NB4 (cell line): ENCODE results near the gene ARL4A.

ENCODE experiments used
- DNase-seq: peaks from one replicate; pipeline ENCODE4 v3.0.0; 2010; ENCODE audit warnings: low read depth
- H3K4me3 ChIP-seq: one replicate; pipeline ENCODE4 v1.5.1; 2011; ENCODE audit warnings: mild to moderate bottlenecking, low read depth, low read length, moderate library complexity
- MYC ChIP-seq: IDR thresholded peaks from 2 replicates; pipeline ENCODE4 v1.6.1; 2011; ENCODE audit warnings: low read depth, low read length
- POLR2A ChIP-seq: IDR thresholded peaks from 2 replicates; pipeline ENCODE4 v1.6.1; 2011; ENCODE audit warnings: mild to moderate bottlenecking; ENCODE audit not compliant: insufficient read length; ENCODE audit errors: extremely low read depth
- TF ChIP-seq, protein P1 (sequence below): IDR thresholded peaks from one replicate; pipeline ENCODE4 v1.5.1; 2012; ENCODE audit warnings: low read depth, low read length
- TF ChIP-seq, protein P2 (sequence below): IDR thresholded peaks from 2 replicates; pipeline ENCODE4 v1.6.1; 2011; ENCODE audit warnings: low read depth, low read length

ARL4A gene

DNA sequence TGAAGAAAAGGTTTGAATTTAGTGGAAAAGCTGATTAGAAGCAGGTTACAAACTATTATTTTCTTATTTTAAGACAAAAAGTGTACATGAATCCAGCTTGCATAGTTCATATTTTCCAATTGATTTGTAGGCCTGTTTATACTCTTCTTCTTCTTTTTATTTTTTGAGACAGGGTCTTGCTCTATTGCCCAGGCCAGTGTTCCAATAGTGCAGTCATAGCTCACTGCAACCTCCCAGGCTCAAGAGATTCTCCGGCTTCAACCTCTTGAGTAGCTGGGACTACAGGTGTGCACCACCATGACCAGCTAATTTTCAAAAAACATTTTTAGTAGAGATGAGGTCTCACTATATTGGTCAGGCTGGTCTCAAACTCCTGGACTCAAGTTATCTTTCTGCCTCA is 45.0 kb downstream of the ARL4A start:
- TF ChIP-seq, protein P1, sequence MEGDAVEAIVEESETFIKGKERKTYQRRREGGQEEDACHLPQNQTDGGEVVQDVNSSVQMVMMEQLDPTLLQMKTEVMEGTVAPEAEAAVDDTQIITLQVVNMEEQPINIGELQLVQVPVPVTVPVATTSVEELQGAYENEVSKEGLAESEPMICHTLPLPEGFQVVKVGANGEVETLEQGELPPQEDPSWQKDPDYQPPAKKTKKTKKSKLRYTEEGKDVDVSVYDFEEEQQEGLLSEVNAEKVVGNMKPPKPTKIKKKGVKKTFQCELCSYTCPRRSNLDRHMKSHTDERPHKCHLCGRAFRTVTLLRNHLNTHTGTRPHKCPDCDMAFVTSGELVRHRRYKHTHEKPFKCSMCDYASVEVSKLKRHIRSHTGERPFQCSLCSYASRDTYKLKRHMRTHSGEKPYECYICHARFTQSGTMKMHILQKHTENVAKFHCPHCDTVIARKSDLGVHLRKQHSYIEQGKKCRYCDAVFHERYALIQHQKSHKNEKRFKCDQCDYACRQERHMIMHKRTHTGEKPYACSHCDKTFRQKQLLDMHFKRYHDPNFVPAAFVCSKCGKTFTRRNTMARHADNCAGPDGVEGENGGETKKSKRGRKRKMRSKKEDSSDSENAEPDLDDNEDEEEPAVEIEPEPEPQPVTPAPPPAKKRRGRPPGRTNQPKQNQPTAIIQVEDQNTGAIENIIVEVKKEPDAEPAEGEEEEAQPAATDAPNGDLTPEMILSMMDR: no peak
- TF ChIP-seq POLR2A: no peak
- TF ChIP-seq MYC: no peak
- TF ChIP-seq, protein P2, sequence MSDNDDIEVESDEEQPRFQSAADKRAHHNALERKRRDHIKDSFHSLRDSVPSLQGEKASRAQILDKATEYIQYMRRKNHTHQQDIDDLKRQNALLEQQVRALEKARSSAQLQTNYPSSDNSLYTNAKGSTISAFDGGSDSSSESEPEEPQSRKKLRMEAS: no peak
- DNase-seq: no peak
- no peak overlapping the region for H3K4me3 ChIP-seq

DNA sequence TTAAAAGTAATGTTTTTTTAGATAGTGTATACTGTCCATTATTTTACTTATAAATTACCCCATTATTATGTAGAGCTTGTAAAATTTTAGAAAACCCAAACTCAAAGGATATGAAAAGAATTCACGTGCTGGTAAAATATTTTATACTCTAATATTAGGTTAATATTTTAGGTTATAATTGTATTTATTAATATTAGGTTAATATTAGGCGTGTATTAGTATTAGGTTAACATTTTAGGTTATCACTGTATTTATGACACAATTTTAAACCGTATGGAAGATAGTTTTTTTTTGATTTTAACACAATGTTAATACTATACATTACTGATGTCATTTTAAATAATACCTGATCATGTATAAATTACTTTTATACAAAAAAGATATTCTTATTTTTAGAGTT is 48.5 kb downstream of the ARL4A start:
- no peak overlapping the region for H3K4me3 ChIP-seq
- no peak for DNase-seq
- TF ChIP-seq, protein P1: no peak
- TF ChIP-seq MYC: no peak
- TF ChIP-seq, protein P2: no peak

DNA sequence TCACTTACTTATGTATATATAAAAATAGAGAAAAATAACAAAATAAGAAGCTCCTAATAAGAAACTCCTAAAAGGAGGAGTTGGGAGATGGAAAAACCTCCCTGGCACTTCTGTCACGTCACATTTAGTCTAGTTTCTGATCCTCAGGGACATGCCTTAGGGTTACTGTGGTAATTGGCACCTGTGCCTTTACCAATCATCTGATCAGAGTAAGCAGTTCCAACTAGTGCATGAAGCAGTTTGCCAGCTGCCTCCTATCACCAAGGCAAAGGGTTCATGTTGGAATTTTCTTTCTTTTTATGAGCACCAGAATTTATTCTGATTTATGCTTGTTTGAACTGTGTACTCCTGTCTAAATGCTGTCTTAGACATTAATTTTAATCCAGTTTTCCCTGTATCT is 49.9 kb downstream of the ARL4A start:
- TF ChIP-seq, protein P1: no peak
- no peak for TF ChIP-seq MYC
- no peak for TF ChIP-seq POLR2A
- TF ChIP-seq, protein P2: no peak
- H3K4me3 ChIP-seq: no peak overlapping the region
- no peak for DNase-seq

DNA sequence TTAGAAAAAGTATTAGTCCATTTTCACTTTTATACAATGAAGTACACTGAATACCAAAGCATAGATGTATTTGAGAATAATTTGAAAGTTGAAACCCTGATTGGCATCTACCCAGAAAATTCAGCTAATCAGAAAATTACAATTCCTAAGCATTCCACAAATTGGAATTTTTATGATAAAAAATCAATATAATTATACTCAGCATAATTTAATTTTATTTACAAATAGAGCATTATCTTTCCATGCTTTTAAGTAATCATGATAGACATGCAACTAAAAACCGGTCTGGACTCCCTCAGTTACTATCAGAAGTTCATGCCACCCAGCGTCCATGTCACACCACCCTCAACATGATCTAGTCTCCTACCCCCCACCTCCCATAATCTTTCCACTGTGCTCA is 50.4 kb downstream of the ARL4A start:
- no peak overlapping the region for H3K4me3 ChIP-seq
- DNase-seq: no peak
- TF ChIP-seq, protein P2: no peak
- TF ChIP-seq POLR2A (no peak), MYC (no peak)
- TF ChIP-seq, protein P1: no peak

DNA sequence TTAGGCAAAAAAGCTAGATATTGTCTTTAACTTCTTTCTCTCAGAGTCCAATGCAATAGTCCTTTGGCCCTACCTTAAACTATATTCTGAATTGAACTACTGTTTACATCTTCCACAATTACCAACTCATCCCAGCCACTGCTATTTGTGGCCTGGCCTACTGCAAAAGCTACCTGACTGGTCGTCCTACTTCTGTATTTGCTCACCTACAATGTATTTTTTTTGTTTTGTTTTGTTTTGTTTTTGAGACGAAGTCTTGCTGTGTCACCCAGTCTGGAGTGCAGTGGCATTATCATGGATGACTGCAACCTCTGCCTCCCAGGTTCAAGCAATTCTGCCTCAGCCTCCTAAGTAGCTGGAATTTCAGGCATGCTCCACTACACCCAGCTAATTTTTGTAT is 51.2 kb downstream of the ARL4A start:
- DNase-seq: no peak
- TF ChIP-seq POLR2A: no peak
- TF ChIP-seq MYC: no peak
- TF ChIP-seq, protein P1: no peak
- TF ChIP-seq, protein P2: no peak
- no peak overlapping the region for H3K4me3 ChIP-seq
